ENCODE measurements around the gene PPP3CA. TPM values are rescaled to one million over a fixed set of nuclear protein-coding genes. Genes with fewer than 3 reads are reported as not detected.

The PPP3CA gene
- total and polyA plus RNA-seq, 2 of the 8 experiments (the other 6 are each of a cell fraction or from before 2014, with no cell fraction given): 7.9 to 35.0 TPM

DNA sequence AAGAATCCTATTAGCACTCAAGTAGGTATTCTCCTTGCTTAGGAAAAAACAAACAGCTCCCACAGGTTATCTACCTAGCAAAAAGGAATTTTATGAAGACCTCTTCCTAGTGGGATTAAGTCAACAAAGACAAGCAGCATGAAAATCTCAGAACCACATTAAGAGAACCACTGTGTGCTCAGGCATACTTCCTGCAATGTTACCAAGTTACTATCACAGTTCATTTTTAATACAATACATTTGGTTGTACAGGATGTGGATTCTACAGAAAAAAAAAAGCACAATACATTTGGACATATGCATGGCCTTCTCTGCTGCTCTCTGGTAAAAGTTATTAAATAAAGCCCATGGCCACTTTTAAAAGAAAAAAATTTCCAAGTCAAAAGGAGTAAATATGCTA lies 193.7 kb downstream of the PPP3CA start:
- Histone ChIP-seq H4K20me1 (replicated peaks in 1 of 2; ENCODE audit: control insufficient read depth in 1 of 2, insufficient read depth in 2 of 2, low read length in 2 of 2) (peaks cover 0 to 3% of the 10 kb centered on the region in 2 experiments), H3K79me1 (ENCODE audit: low read depth, low read length) (no peaks in the 10 kb centered on the region), H3K36me3 (ENCODE audit: control insufficient read depth in 2 of 4, insufficient read depth in 4 of 4, low read length in 3 of 4) (no peaks in the 10 kb centered on the region), H3K9ac (replicated peaks in 1 of 4; ENCODE audit: extremely low read depth in 1 of 4, low read depth in 3 of 4, low read length in 3 of 4) (no peak overlapping the region), H4K8ac (ENCODE audit: extremely low read depth, insufficient read depth, low read length) (no peak overlapping the region), H3K27ac (ENCODE audit: low read depth, low read length) (no peak overlapping the region), H2AK5ac (ENCODE audit: low read depth, low read length) (no peak overlapping the region), H2AFZ (ENCODE audit: low read length) (no peak overlapping the region), H3K23ac (ENCODE audit: insufficient read length) (no peak overlapping the region), H3K56ac (replicated peaks; ENCODE audit: insufficient read length, low read depth, low read length) (no peak overlapping the region), H3K4me2 (ENCODE audit: insufficient read depth in 1 of 2, low read depth in 2 of 2, low read length in 2 of 2) (no peak overlapping the region), H2BK15ac (ENCODE audit: low read length) (no peak overlapping the region), H3K27me3 (replicated peaks in 1 of 4; ENCODE audit: control insufficient read depth in 3 of 4, extremely low read depth in 1 of 4, insufficient read depth in 3 of 4, low read length in 3 of 4) (no peaks in the 10 kb centered on the region), H3K23me2 (ENCODE audit: low read depth, low read length) (no peaks in the 10 kb centered on the region), H3K9me3 (ENCODE audit: insufficient read depth in 2 of 2, low read depth in 1 of 2, low read length in 1 of 2) (no peaks in the 10 kb centered on the region), H2BK20ac (ENCODE audit: low read length) (no peak overlapping the region), H2BK5ac (ENCODE audit: low read depth, low read length) (no peak overlapping the region), H3K4me1 (replicated peaks in 1 of 4; ENCODE audit: control insufficient read depth in 3 of 4, insufficient read depth in 4 of 4, low read length in 3 of 4) (peaks cover 0 to 21% (median 5%) of the 10 kb centered on the region in 4 experiments; a peak in 3 of 7 replicates), H4K5ac (ENCODE audit: insufficient read length, low read depth, low read length) (no peak overlapping the region), H3K4me3 (ENCODE audit: extremely low read depth in 1 of 4, insufficient read depth in 2 of 4, low read depth in 3 of 4, low read length in 4 of 4) (no peak overlapping the region), H2BK120ac (replicated peaks; ENCODE audit: low read depth, low read length) (no peak overlapping the region), H4K91ac (replicated peaks; ENCODE audit: insufficient read length, low read length) (no peak overlapping the region), H2BK12ac (ENCODE audit: low read depth, low read length) (no peak overlapping the region), H3K14ac (ENCODE audit: insufficient read length) (no peak overlapping the region), H3K4ac (replicated peaks; ENCODE audit: insufficient read length, low read depth, low read length) (no peak overlapping the region), H3K18ac (ENCODE audit: extremely low read depth, low read length) (no peak overlapping the region), H3K79me2 (ENCODE audit: control insufficient read depth in 1 of 2, insufficient read depth in 2 of 2, low read length in 2 of 2) (no peaks in the 10 kb centered on the region)
- TF ChIP-seq CBX8 (IDR thresholded peaks at IDR 0.05; ENCODE audit: borderline replicate concordance, low read depth, low read length): no peak
- no peak for TF ChIP-seq RNF2 (IDR thresholded peaks at IDR 0.05; ENCODE audit: borderline replicate concordance, low read depth, low read length, missing control alignments, poor library complexity, severe bottlenecking)
- TF ChIP-seq EGR1 (IDR thresholded peaks at IDR 0.05; ENCODE audit: borderline replicate concordance, low read depth, low read length): no peak
- no peak for TF ChIP-seq CTBP2 (IDR thresholded peaks at IDR 0.05; ENCODE audit: borderline replicate concordance, insufficient read depth, insufficient read length, low read length)
- no peak for TF ChIP-seq RBBP5 (IDR thresholded peaks at IDR 0.05; ENCODE audit: borderline replicate concordance, low read depth, low read length)
- TF ChIP-seq GABPA (IDR thresholded peaks at IDR 0.05; ENCODE audit: borderline replicate concordance, insufficient read depth, low read length): no peak
- no peak for TF ChIP-seq MAFK (IDR thresholded peaks at IDR 0.05; ENCODE audit: low read depth, low read length)
- TF ChIP-seq BRCA1 (IDR thresholded peaks at IDR 0.05; ENCODE audit: low read depth, low read length): no peak
- no peak for TF ChIP-seq USF2 (IDR thresholded peaks at IDR 0.05; ENCODE audit: low read length)
- DNase-seq (ENCODE audit: low read depth in 1 of 2, low spot score in 2 of 2) (no peak), FAIRE-seq (peak; percentile 36)
- ChIA-PET CTCF (ENCODE audit: partially characterized antibody) (no interaction called here), POLR2A (ENCODE audit: partially characterized antibody) (no interaction called here)

Measured in H1 (cell line).